Adipose tissue (tissue), 3 donors: ENCODE data around the gene FGF1. TPM values are rescaled to one million over a fixed set of nuclear protein-coding genes. Genes with fewer than 3 reads are reported as not detected.

Experiments
- H3K27ac ChIP-seq: one replicate; pipeline ENCODE4 v1.5.1; 2013; ENCODE audit warnings: low read depth, low read length
- WGBS, 3 donors: extraction: QIAGEN DNeasy Blood & Tissue Kit; methylation state at CpG; one replicate each; pipeline ENCODE4 v1.1.7; 2013; 5-methylcytosine and 5-hydroxymethylcytosine counted together
- polyA plus RNA-seq, 3 donors: library from polyadenylated mRNA; stranded (reverse); fragments of 200-250 nt; gene quantifications; one replicate each; pipeline ENCODE4 v1.2.3, GENCODE V29; 2013
- donor health status: healthy with polysubstance abuse.
- donor health status: Bipolar disorder and iron deficiency.
- donor health status: healthy.

FGF1 gene
- polyA plus RNA-seq, 3 donors: 0.75 to 2.5 (median 2.4) TPM

GRCh38 chr5:142698447-142699183, 12.7 kb upstream of the FGF1 start:
- 56 to 61% (median 58%) methylated on average over 9 of the region's 9 CpGs for WGBS, 3 donors
- no peak overlapping the region for H3K27ac ChIP-seq

DNA sequence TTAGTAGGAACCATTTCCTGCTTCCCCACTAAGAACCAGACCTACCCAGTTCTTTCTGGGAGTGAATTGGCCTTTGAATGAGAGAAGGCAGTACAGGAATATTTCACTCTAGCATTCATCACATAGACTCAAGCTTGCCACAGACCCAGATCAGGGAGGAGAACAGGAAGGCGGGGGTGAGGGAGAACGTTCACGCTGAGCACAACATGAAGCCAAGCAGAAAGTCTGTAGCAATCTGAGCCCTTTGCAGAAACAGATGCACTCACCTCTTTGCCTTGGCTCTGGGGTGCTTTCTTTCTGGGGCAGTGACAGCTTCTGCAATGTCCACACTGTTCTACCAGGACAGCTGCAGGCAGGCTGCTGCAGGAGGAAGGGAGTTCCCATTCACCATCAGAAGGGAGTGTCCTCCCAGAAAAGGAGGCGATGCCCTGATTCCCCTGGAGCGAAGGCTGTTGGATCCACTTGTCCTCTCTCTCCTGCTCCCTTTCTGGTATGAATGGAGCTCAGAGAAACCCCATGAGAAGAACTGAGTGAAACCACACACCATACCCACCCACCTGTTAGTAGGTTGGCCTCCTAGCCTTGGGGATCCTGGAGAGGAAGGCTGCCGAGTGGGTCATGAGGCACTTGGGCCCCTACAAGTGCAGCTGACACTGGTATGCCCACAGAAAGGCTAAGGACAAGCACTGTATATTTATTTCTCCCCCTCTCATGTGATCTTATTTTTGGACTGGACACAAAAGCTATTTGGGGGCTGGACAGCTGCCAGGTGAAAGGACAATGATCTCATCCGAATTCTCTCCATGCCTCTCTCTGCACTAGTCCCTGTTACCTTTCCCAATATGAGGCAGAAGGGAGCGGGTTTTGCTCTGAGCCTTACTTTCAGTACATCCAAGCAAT, 11.7 kb upstream of the FGF1 start:
- no peak overlapping the region for H3K27ac ChIP-seq
- 42 to 70% (median 48%) methylated on average over 8 of the region's 8 CpGs for whole genome bisulfite sequencing, 3 donors

DNA sequence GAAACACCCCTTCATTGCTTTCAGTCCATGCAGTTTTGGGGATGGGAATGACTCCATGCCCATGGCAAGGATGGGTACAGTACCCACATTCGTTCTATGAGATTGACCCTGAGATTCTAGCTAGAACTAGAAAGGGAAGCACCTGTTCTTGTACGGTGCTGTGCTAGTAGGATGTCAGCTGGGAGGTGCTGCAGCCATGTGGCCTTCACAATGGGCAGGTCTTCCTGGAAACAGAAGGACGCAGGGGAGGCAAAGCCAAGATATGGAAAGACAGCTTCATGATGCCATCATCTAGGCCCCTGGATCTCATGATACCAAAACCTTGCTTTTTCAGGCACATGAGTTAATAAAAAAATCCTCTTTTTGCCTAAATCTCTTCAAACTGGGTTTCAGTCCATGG, 10.5 kb upstream of the FGF1 start:
- 65 to 73% (median 67%) methylated on average over 3 of the region's 3 CpGs for whole genome bisulfite sequencing, 3 donors
- no peak overlapping the region for H3K27ac ChIP-seq

DNA sequence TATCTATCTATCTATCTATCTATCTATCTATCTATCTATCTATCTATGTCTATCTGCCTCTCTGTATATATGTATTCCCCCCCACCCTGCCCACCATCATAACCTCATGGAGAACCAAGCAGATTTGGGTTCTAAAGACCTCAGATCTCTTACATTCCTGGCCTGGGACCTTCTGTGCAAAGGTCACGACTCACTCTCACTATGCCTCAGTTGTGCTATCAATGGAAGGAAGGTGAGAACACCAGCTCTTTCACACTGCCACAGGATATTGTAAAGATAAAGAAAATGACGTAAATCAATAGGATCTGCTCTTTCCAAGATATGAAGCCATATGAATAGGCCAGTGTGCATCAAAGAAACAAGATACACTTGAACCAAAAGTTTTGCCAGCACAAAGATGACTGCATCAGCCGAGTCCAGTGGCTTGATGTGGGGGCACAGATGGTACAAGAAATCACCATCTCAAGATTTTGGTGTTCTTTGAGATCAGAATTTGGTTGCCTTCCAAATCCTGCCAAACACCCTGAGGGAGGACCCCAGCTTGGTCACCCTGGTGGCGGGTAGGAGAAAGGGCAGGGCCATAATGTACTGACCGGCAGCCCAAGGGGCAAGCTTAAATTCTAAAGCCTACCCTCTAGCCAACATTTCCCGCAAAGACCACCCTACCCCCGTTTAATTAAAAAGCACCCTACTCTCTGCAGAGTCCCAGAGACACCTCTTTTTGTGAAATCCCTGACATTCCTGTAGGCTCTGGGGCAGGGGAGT, 8.4 kb upstream of the FGF1 start:
- WGBS, 3 donors: 86 to 93% (median 86%) methylated on average over 7 of the region's 7 CpGs
- H3K27ac ChIP-seq: no peak overlapping the region

- no peak overlapping the region for H3K27ac ChIP-seq
- WGBS, 3 donors: 61 to 92% (median 71%) methylated on average over 3 of the region's 3 CpGs
These were observed 6.5 kb upstream of the FGF1 start for GRCh38 chr5:142692321-142692894.

GRCh38 chr5:142690667-142691066, 4.8 kb upstream of the FGF1 start:
- no peak overlapping the region for H3K27ac ChIP-seq
- 77 to 90% (median 86%) methylated on average over 4 of the region's 4 CpGs for WGBS, 3 donors

- WGBS, 3 donors: 65 to 91% (median 82%) methylated on average over 5 of the region's 5 CpGs
- no peak overlapping the region for H3K27ac ChIP-seq
These were observed 3.2 kb upstream of the FGF1 start for GRCh38 chr5:142689081-142689480.

DNA sequence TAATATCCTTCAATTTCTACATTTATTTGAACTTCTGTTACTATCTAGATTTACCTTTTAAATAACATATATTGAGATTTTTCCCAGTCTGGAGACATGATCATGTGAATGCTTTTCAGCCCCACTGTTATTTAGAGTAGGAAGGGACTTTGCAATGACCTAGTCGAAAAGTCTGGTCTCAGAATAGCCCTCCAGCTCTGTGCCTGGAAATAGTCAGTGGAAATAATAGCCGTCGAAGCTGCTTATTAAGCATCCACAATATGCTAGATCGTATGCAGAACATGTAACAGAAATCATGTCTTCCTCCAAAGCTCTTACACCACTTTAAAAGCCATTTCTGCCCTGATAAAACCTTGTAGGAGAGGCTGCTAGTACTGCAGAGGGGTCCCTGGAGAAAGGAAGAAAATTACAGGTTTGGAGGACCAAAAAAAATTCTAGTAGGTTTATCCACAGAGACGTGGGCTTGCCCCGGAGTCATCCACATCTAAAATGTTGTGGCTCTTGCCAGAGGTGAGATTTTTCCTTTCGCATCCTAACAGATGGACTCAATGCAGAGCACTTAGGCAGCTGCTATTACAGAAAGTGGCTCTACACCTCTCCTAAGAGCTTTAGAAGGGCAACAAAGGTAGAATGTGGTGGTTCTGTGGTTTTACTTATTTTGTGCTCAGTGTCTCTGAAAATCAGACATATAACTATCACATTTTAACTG, 2.5 kb upstream of the FGF1 start:
- 77 to 85% (median 85%) methylated on average over 7 of the region's 7 CpGs for WGBS, 3 donors
- no peak overlapping the region for H3K27ac ChIP-seq

- 78 to 94% (median 93%) methylated on average over 4 of the region's 4 CpGs for WGBS, 3 donors
- H3K27ac ChIP-seq: no peak overlapping the region
These were observed 1.1 kb upstream of the FGF1 start for GRCh38 chr5:142686968-142687367.

GRCh38 chr5:142686210-142686734, 382 bp upstream of the FGF1 start:
- WGBS, 3 donors: 59 to 68% (median 67%) methylated on average over 11 of the region's 11 CpGs
- H3K27ac ChIP-seq: no peak overlapping the region

- WGBS, 3 donors: 37 to 47% (median 47%) methylated on average over 9 of the region's 9 CpGs
- H3K27ac ChIP-seq: no peak overlapping the region
These were observed 1.3 kb downstream of the FGF1 start for GRCh38 chr5:142684508-142685041.

DNA sequence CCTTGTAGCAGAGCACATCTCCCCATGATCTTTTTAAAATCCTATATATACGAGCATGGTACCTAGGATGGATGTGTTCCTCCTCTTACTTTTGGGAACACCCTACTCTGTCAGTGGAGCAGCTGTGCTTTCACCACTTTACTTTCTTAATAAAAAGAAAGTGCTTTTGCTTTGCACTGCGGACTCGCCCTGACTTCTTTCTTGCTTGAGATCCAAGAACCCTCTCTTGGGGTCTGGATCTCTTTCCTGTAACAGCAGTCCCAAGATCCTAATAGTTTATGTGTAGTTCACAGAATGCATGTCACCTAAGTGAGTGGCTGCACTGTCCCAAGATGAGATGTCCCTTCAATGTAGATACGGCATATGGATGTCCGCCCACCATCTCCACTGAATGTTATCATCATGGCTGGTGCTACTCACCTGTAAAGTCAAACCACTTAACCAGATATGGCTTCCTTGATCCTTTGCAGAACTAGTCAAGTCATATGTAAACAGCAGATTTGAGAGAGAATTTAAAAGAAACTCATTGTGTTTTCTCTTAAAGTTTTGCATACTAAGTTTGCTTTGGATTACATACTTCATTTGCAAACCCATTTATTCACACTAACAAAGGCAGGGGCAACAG, 1.9 kb downstream of the FGF1 start:
- no peak overlapping the region for H3K27ac ChIP-seq
- WGBS, 3 donors: 80 to 84% (median 83%) methylated on average over 5 of the region's 5 CpGs

GRCh38 chr5:142683116-142683515, 2.8 kb downstream of the FGF1 start:
- WGBS, 3 donors: 81 to 86% (median 86%) methylated on average over 3 of the region's 3 CpGs
- no peak overlapping the region for H3K27ac ChIP-seq

DNA sequence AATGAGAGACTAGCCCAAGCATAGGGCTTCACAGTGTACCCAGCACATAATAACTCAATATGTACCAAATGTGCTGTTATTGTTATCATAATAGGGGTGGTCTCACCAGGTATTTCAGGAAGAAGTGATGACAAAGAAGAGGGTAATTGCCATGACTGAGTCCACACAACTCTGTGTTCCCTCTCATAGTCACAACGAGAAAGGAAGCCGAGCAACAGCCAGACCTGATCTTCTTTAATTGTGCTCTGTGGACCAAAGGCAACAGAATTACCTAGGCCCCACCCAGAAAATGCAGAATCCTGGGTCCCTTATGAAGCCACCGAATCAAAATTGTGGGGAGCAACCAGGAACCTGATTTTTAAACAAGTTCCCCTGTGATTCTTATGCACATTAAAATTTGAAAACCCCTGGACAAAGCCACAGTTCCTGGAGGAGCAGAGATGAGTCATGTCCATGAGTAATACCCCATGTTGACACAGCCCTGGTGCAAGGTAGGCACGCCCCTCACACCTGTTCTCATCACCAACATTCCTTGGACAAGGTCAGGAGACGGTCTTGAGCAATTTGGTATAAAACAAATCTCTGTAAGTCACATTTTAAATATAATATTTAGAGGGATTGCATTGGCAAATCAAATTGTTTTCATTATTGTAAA, 5.2 kb downstream of the FGF1 start:
- no peak overlapping the region for H3K27ac ChIP-seq
- WGBS, 3 donors: 71 to 90% (median 72%) methylated on average over 5 of the region's 5 CpGs

- no peak overlapping the region for H3K27ac ChIP-seq
- 94 to 98% (median 95%) methylated on average over 2 of the region's 2 CpGs for WGBS, 3 donors
These were observed 6.1 kb downstream of the FGF1 start for GRCh38 chr5:142679744-142680143.

- H3K27ac ChIP-seq: no peak overlapping the region
- WGBS, 3 donors: 87 to 96% (median 92%) methylated on average over 4 of the region's 4 CpGs
These were observed 7.4 kb downstream of the FGF1 start for GRCh38 chr5:142678529-142678928.

GRCh38 chr5:142677198-142677597, 8.7 kb downstream of the FGF1 start:
- H3K27ac ChIP-seq: no peak overlapping the region
- WGBS, 3 donors: 90 to 93% (median 91%) methylated on average over 2 of the region's 2 CpGs
